GM21367 (cell line): ENCODE results near the gene IDH3B.

ENCODE experiments used
- ATAC-seq: cut with Tn5 transposase; IDR thresholded peaks from one replicate; pipeline ENCODE4 v1.9.1; 2021; ENCODE audit not compliant: unreplicated experiment

IDH3B gene

GRCh38 chr20:2624190-2624589 is 39.8 kb downstream of the IDH3B start:
- no peak for ATAC-seq

- no peak for ATAC-seq
These were observed 43.9 kb downstream of the IDH3B start for GRCh38 chr20:2619961-2620595.

GRCh38 chr20:2619337-2619736 is 44.7 kb downstream of the IDH3B start:
- ATAC-seq, result no peak

GRCh38 chr20:2618815-2619214 is 45.2 kb downstream of the IDH3B start:
- ATAC-seq, result no peak

GRCh38 chr20:2617099-2617714 is 46.8 kb downstream of the IDH3B start:
- ATAC-seq, result no peak

- ATAC-seq, result no peak
These were observed 47.4 kb downstream of the IDH3B start for GRCh38 chr20:2616634-2617033.

GRCh38 chr20:2612073-2612472 is 51.9 kb downstream of the IDH3B start:
- ATAC-seq, result no peak

- ATAC-seq, result no peak
These were observed 52.9 kb downstream of the IDH3B start for GRCh38 chr20:2610941-2611720.

- no peak for ATAC-seq
These were observed 53.7 kb downstream of the IDH3B start for GRCh38 chr20:2610326-2610725.
